Naive thymus-derived CD8-positive, alpha-beta T cell (primary cell): Measurements from ENCODE around the gene RPTOR. TPM values are rescaled to one million over a fixed set of nuclear protein-coding genes. Genes with fewer than 3 reads are reported as not detected.
A peak's percentile ranks its signal among the peaks of the same experiment; 100 is the strongest.

Source experiments
- ATAC-seq, 2 donors: fragments of 150-1000 bp; cut with Tn5 transposase in 1 of 2; sonication (Bioruptor Pico), chemical (Tn5 transposase) in 1 of 2; 1 replicate in 1 of 2; 2 replicates in 1 of 2; pipeline ENCODE4 v1.10.0; 2021; ENCODE audit warnings: mild to moderate bottlenecking in 2 of 2, moderate library complexity in 2 of 2
- POLR2A ChIA-PET: fragments of 350-600 bp; sonication (Branson Sonifier 250); formaldehyde crosslinking; loops from one replicate; lab custom pipeline; 2021; ENCODE audit warnings: antibody characterized with exemption; lab: Charles Lee
- DNase-seq, 10 donors: peaks; one replicate each; pipeline versions ENCODE4 v3.0.0 to v3.0.0-alpha.2; 2020 to 2022
- H3K27ac Mint-ChIP-seq, 10 donors: one replicate each; pipeline ENCODE4 v1.8.0; 2020 to 2022; ENCODE audit warnings: mild to moderate bottlenecking in 10 of 10, mixed read lengths in 10 of 10, moderate library complexity in 4 of 10, inconsistent platforms in 1 of 10
- H3K27me3 Mint-ChIP-seq, 5 donors: one replicate each; pipeline ENCODE4 v1.8.0; 2021 to 2022; ENCODE audit warnings: mixed read lengths in 5 of 5
- H3K36me3 Mint-ChIP-seq, 3 donors: one replicate each; pipeline ENCODE4 v1.8.0; 2020 to 2022; ENCODE audit warnings: mixed read lengths in 3 of 3, mild to moderate bottlenecking in 2 of 3, inconsistent platforms in 1 of 3
- H3K4me1 Mint-ChIP-seq, 4 donors: one replicate each; pipeline ENCODE4 v1.8.0; 2021 to 2022; ENCODE audit warnings: mixed read lengths in 4 of 4
- H3K4me3 Mint-ChIP-seq, 10 donors: one replicate each; pipeline ENCODE4 v1.8.0; 2020 to 2022; ENCODE audit warnings: mild to moderate bottlenecking in 10 of 10, mixed read lengths in 10 of 10, moderate library complexity in 6 of 10, inconsistent platforms in 1 of 10
- H3K9me3 Mint-ChIP-seq, 9 donors: one replicate each; pipeline ENCODE4 v1.8.0; 2020 to 2022; ENCODE audit warnings: mixed read lengths in 9 of 9, mild to moderate bottlenecking in 3 of 9, inconsistent platforms in 1 of 9, moderate library complexity in 1 of 9
- polyA plus RNA-seq, 3 donors: library from polyadenylated mRNA; unstranded; fragments of 300-500 nt; fragmentation: Illumina TruSeq; gene quantifications; one replicate each; pipeline ENCODE4 v1.2.3, GENCODE V29; 2021
- total RNA-seq, 8 experiments: library from RNA in 2 of 8; stranded (reverse) in 2 of 8; gene quantifications; one replicate each; pipeline ENCODE4 v1.2.3 and lab custom pipeline; 2021 to 2026

The RPTOR gene
- total and polyA plus RNA-seq, 5 experiments from 2014 or later: 5.3 to 53.9 (median 10.2) TPM

DNA sequence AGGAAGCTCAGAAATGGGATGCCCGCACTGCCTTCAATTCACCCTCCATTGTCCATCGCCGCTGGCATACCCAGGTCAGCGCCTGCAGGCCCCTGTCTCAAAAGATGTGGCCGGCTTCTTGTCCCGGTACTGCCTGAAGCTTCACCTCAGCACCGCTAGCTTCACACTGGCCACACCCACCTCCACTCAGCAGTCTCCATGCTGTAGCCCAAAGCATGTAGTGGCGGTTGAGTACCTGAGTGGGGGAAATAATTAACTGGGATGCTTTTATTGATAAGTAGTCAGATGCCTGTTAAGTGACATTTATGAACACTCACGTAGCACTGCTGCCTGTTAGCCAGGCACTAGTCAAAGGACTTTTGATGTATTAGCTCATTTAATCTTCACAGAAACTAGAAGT lies 143.2 kb downstream of the RPTOR start:
- peaks cover 0 to 17% (median 12%) of the 10 kb centered on the region in 3 donors for H3K36me3 Mint-ChIP-seq
- POLR2A ChIA-PET: no interaction called here
- H3K9me3 Mint-ChIP-seq: peaks cover 0 to 2% (median 0%) of the 10 kb centered on the region in 9 donors
- DNase-seq (no peak), ATAC-seq (no peak)
- H3K4me3 Mint-ChIP-seq: no peak overlapping the region
- peaks cover 12 to 33% (median 23%) of the 10 kb centered on the region in 4 donors for H3K4me1 Mint-ChIP-seq
- H3K27ac Mint-ChIP-seq: peak overlapping the region in 3 of 10 donors; percentile 11 to 77 (median 67)
- H3K27me3 Mint-ChIP-seq: no peaks in the 10 kb centered on the region

DNA sequence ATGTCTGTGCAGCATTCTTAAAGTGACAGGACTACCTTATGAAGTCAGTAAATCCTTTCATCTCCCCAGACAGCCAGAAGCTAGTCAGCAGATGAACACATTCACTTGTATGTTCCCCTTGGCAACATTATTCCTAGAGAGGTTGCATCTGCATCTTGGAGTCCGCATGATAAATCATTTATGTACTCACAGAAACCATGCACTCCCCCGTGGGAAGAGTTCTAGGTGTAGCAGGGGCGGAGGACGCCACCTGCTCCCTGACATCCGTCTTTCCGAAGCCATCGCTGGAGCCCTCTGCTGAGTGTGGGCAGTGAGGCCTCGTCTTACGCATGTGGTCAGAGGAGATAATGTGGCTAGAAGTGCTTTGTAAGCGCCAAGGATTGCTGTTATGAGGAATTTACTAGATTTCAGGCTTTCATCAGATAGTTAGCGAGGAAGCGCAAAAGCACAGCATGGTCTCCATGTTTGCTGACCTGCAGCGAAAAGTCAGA lies 144.5 kb downstream of the RPTOR start:
- peaks cover 12 to 33% (median 22%) of the 10 kb centered on the region in 4 donors for H3K4me1 Mint-ChIP-seq
- no peak overlapping the region for H3K4me3 Mint-ChIP-seq
- peaks cover 0 to 15% (median 6%) of the 10 kb centered on the region in 3 donors for H3K36me3 Mint-ChIP-seq
- H3K9me3 Mint-ChIP-seq: peaks cover 0 to 2% (median 0%) of the 10 kb centered on the region in 9 donors
- DNase-seq (no peak), ATAC-seq (no peak)
- POLR2A ChIA-PET: no interaction called here
- H3K27ac Mint-ChIP-seq: peak overlapping the region in 2 of 10 donors; percentile 32 to 62
- no peaks in the 10 kb centered on the region for H3K27me3 Mint-ChIP-seq

DNA sequence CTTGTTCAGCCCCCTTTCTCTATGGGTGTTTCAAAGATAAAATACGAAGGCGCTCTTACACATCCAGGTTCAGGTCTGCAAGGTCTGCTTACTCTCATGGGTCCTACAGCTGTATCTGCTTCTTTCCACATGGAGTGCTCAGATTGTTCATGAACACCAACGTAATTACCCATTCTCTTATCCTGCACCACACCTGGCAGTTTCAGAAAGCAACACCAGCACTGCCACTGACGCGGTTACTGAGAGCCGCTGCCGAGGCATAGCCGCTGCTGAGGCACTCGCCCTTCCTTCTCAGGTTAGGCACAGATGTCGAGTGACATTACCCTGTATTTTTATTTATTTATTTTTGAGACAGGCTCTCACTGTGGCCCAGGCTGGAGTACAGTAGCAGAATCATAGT lies 147.1 kb downstream of the RPTOR start:
- no peaks in the 10 kb centered on the region for H3K27me3 Mint-ChIP-seq
- no peak overlapping the region for H3K27ac Mint-ChIP-seq
- H3K4me3 Mint-ChIP-seq: no peak overlapping the region
- no peak for DNase-seq
- peaks cover 0 to 2% (median 0%) of the 10 kb centered on the region in 9 donors for H3K9me3 Mint-ChIP-seq
- POLR2A ChIA-PET: no interaction called here
- H3K4me1 Mint-ChIP-seq: peaks cover 25 to 52% (median 43%) of the 10 kb centered on the region in 4 donors
- H3K36me3 Mint-ChIP-seq: peaks cover 0 to 11% (median 2%) of the 10 kb centered on the region in 3 donors
- no peak for ATAC-seq

DNA sequence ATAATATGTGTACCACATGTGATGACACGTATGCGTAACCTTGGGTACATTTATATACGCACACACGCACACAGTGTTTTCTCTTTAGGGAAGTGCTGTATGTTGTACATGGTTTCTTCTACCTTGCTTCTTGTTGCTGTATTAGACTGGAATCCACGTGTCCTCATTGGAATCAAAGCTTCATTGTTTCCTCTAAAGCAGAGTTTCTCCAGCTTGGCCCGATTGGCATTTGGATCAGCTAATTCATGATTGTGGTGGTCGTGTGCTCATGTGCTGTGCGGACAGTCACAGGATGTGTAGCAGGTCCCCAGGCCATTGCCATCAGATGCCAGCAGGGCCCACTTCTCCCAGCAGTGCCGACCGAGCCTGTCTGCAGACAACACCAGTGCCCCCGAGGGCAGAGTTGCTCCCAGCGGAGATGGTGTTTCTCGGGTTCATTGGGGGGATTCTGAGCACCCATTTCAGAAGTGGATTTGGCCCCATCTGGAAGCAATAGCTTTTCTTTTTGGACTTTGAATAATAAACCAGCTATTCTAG lies 148.4 kb downstream of the RPTOR start:
- no peak overlapping the region for H3K27ac Mint-ChIP-seq
- H3K36me3 Mint-ChIP-seq: peaks cover 0 to 8% (median 0%) of the 10 kb centered on the region in 3 donors
- ATAC-seq: no peak
- peaks cover 26 to 56% (median 46%) of the 10 kb centered on the region in 4 donors for H3K4me1 Mint-ChIP-seq
- no peak overlapping the region for H3K4me3 Mint-ChIP-seq
- H3K27me3 Mint-ChIP-seq: no peaks in the 10 kb centered on the region
- POLR2A ChIA-PET: no interaction called here
- H3K9me3 Mint-ChIP-seq: peaks cover 0 to 2% (median 0%) of the 10 kb centered on the region in 9 donors
- no peak for DNase-seq

DNA sequence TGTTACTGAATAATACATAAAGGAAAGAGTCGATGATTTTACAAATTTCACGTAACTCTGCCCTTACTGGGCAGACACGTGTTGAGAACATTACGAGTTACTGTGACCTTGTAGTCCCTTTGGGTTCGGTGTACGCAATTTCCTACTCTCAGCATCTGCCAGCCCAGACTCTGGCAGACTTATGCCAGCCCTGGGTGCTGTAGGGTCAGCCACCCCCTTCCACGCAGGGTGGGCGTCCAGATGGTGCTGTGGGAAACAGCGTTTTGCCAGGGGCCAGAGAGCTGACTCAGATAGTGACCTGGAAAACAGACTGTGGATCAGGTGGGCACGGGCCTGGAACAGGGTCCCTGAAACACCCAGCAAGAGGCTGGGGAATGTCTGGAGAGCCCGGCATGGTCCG lies 148.9 kb downstream of the RPTOR start:
- ATAC-seq: no peak
- Mint-ChIP-seq H3K36me3 (peaks cover 0 to 4% (median 0%) of the 10 kb centered on the region in 3 donors), H3K27ac (peak overlapping the region in 1 of 10 donors; percentile 37), H3K4me1 (peaks cover 23 to 57% (median 48%) of the 10 kb centered on the region in 4 donors), H3K4me3 (no peak overlapping the region), H3K9me3 (peaks cover 0 to 2% (median 0%) of the 10 kb centered on the region in 9 donors), H3K27me3 (no peaks in the 10 kb centered on the region)
- POLR2A ChIA-PET: no interaction called here
- no peak for DNase-seq

DNA sequence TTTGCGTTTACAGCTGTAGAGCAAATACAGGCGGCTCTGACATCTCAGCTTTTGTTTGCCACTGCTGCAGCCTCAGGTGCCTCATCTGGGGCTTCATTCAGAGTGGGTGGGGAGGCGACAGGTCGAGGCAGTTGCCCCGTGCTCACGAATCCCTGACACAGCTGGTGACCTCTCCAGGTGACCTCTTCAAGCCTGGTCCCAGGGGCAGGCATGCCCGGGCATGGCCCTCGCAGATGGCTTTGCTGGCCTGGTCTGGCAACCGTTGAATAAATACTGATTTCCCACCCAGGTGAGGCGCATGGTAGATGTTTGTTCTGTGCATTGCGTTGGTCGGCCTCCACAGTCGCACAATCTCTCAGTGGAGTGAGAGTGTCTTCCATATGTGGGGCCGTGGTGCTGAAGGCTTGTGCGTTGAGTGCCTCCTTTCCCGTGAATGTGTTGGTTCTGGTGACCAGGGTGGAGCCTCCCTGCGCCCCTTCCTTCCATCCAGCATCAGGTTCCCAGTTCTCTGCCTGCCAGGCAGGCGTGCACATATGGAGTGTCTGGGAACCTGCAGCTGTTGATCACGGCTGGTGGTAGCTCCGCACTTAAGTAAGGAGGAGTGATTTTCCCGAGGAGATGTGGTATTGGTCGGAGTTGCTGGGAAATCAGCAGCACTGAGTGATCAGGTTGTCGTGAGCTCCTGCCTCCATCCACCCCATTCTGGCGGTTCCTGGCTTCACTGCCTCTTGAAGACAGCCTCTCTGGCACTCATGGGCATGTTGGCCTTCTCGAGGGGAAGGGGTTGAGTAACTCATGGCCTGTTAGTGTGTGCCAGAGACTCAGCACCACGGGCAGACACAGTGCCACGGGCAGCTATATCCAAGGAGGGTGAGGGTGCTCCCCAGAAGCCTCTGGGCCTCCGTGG lies 149.7 kb downstream of the RPTOR start:
- POLR2A ChIA-PET: no interaction called here
- Mint-ChIP-seq H3K27me3 (no peaks in the 10 kb centered on the region), H3K27ac (peak overlapping the region in 4 of 10 donors; percentile 25 to 78 (median 48)), H3K4me3 (no peak overlapping the region), H3K36me3 (peaks cover 0 to 4% (median 0%) of the 10 kb centered on the region in 3 donors), H3K4me1 (peaks cover 25 to 65% (median 53%) of the 10 kb centered on the region in 4 donors), H3K9me3 (peaks cover 0 to 2% (median 0%) of the 10 kb centered on the region in 9 donors)
- no peak for DNase-seq
- ATAC-seq: no peak

DNA sequence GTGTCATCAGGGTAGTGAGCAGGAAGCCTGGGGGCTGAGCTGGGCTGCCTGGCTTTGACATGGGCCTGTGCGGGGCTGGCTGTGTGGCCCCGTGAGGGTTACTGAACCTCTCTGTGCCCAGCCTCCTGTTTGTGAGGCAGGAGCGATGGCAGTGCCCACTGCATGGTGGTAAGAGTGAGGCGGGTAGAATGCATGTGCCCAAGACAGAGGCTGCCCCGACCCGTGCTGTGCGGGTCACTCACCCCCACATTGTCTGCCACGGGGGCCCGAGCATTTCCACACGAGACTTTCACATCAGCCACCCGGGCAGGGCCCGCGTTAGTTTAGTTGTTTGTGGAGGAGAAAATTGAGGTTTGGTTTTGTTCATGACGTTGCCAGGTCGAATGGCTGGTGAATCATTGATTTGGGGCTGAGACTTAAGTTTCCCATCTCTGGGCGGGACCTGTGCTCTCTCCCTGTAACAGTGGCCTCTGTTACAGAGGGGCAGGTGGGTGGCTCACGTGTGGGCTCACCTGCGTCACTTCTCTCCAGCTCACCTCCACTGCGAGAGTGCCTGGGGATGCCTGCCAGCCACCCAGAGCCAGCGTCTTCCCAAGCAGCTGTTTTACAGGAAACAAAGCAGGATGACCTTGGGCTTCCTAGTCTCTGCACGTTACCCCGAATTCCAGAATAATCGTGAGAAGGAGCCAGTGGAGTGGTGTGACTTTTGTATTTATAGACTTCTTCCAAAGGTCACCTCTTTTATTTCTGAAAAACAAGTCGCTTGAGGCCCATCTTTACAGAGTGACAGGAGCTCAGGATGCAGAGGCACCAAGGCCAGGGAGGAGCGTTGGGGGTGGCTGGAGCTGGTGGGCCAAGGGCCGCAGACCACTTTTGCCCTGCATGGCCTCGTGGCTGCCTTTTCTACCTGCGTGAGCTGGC lies 150.6 kb downstream of the RPTOR start:
- peaks cover 31 to 73% (median 59%) of the 10 kb centered on the region in 4 donors for H3K4me1 Mint-ChIP-seq
- peaks cover 0 to 9% (median 0%) of the 10 kb centered on the region in 9 donors for H3K9me3 Mint-ChIP-seq
- peak overlapping the region in 4 of 10 donors; percentile 3 to 39 (median 34) for H3K4me3 Mint-ChIP-seq
- ATAC-seq: no peak
- H3K27me3 Mint-ChIP-seq: no peaks in the 10 kb centered on the region
- peaks cover 0 to 6% (median 0%) of the 10 kb centered on the region in 3 donors for H3K36me3 Mint-ChIP-seq
- POLR2A ChIA-PET: no interaction called here
- DNase-seq: no peak
- H3K27ac Mint-ChIP-seq: peak overlapping the region; percentile 32 to 88 (median 68)

DNA sequence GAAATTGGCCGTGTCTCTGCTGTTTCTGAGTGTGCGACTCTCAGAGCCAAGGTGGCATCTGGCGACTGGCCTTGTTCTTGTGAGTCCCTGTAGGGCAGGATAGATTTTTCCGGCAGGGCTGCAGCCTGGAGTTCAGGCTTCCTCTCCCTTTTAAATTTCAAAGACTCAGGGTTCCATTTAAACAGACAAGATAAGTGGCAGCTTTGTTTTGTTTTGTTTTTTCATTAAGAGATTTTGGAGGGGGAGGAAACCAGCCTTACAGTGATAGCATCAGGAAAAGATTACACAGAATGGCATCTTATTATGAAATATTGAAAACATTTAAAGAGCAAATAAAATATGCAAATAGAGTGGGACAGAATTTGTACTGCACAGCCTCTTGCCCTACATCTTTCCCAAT lies 151.3 kb downstream of the RPTOR start:
- H3K36me3 Mint-ChIP-seq: peaks cover 0 to 2% (median 0%) of the 10 kb centered on the region in 3 donors
- ATAC-seq (no peak), DNase-seq (no peak)
- peak overlapping the region in 9 of 10 donors; percentile 32 to 88 (median 66) for H3K27ac Mint-ChIP-seq
- peaks cover 34 to 73% (median 58%) of the 10 kb centered on the region in 4 donors for H3K4me1 Mint-ChIP-seq
- peak overlapping the region in 3 of 10 donors; percentile 32 to 39 (median 37) for H3K4me3 Mint-ChIP-seq
- peaks cover 0 to 16% (median 0%) of the 10 kb centered on the region in 9 donors for H3K9me3 Mint-ChIP-seq
- POLR2A ChIA-PET: no interaction called here
- H3K27me3 Mint-ChIP-seq: no peaks in the 10 kb centered on the region

DNA sequence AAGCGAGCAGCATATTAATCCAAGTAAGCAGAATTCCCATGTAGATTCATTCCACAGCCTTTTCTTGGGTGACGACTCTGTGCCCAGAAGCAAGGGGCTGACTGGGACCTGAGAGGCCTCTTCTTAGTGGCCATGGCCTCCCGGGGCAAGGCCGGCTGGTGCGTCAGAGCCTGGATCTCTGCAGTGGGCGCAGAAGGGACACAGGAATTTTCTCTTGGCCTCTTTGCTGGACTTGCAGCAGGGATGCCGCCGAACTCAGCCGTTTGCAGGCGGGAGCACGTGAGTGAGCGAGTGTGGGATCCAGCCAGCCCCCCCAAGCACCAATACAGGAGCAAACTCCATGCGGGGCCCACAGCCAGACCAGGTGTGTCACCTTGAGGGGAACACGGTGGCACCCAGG lies 151.8 kb downstream of the RPTOR start:
- DNase-seq: no peak
- H3K36me3 Mint-ChIP-seq: peaks cover 0 to 2% (median 0%) of the 10 kb centered on the region in 3 donors
- peaks cover 33 to 70% (median 58%) of the 10 kb centered on the region in 4 donors for H3K4me1 Mint-ChIP-seq
- peaks cover 0 to 19% (median 0%) of the 10 kb centered on the region in 9 donors for H3K9me3 Mint-ChIP-seq
- H3K4me3 Mint-ChIP-seq: no peak overlapping the region
- POLR2A ChIA-PET: interaction anchor here (0.7 kb wide), 1 partner anchor 14 kb away, joined by 4 read pairs; no protein-coding TSS in a partner anchor
- no peaks in the 10 kb centered on the region for H3K27me3 Mint-ChIP-seq
- no peak for ATAC-seq
- peak overlapping the region in 4 of 10 donors; percentile 43 to 88 (median 70) for H3K27ac Mint-ChIP-seq

DNA sequence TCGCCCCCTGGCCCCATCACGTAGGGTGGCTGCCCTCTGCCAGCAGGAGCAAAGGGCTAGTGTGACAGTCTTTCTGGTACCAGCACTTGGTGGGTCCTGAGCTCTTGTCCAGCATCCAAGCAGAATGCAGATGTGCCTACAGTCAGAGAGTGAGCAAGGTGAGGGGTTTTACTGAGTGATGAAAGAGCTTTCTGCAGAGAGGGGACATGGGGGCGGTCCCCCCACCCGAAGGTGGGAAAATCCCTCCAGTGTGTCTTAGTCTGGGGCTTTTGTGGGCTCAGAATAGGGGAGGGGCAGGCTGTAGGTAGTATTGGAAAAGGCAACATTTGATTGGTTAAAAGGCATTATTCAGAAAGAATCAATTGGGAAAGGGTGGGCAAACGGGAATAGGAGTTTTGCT lies 152.3 kb downstream of the RPTOR start:
- Mint-ChIP-seq H3K36me3 (peaks cover 0 to 2% (median 0%) of the 10 kb centered on the region in 3 donors), H3K27me3 (no peaks in the 10 kb centered on the region), H3K27ac (peak overlapping the region in 6 of 10 donors; percentile 32 to 83 (median 64)), H3K4me1 (peaks cover 33 to 70% (median 60%) of the 10 kb centered on the region in 4 donors), H3K4me3 (peak overlapping the region in 1 of 10 donors; percentile 9), H3K9me3 (peaks cover 0 to 19% (median 0%) of the 10 kb centered on the region in 9 donors)
- POLR2A ChIA-PET: interaction anchor here (0.7 kb wide), 1 partner anchor 14 kb away, joined by 4 read pairs; no protein-coding TSS in a partner anchor
- ATAC-seq (peak in 1 of 2 donors; percentile 40), DNase-seq (no peak)

DNA sequence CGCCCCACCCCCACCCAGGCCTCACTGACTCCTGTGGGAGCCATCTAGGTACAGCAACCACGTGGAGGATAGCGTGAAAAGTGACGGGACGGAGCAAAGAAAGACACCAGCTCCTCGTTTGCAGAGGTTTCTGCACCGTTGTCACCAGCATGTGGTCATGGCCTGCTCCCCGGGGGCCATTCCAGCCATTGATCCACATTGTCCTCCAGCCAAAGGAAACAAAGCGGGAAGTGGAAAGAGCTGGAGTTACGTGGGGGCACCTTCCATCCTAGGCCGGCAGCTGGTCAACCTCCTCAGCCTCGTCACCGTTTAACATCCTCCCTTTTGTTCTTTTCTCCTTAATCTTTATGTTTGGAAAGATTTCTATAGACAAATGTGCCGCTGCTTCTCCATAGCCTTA lies 153.7 kb downstream of the RPTOR start:
- H3K4me1 Mint-ChIP-seq: peaks cover 40 to 83% (median 73%) of the 10 kb centered on the region in 4 donors
- H3K27me3 Mint-ChIP-seq: no peaks in the 10 kb centered on the region
- no peak overlapping the region for H3K4me3 Mint-ChIP-seq

More for the DNA sequence above, 153.7 kb downstream of the RPTOR start:
- Mint-ChIP-seq H3K9me3 (peaks cover 0 to 30% (median 5%) of the 10 kb centered on the region in 9 donors), H3K27ac (peak overlapping the region in 2 of 10 donors; percentile 33 to 83), H3K36me3 (peaks cover 0 to 9% (median 7%) of the 10 kb centered on the region in 3 donors)
- POLR2A ChIA-PET: interaction anchor here (0.8 to 1.5 kb wide), 3 partner anchors 12 to 149 kb away, joined by 3 read pairs; no protein-coding TSS in a partner anchor
- no peak for DNase-seq
- ATAC-seq: no peak
